ENCODE data around the gene SYT1.

SYT1 gene

DNA sequence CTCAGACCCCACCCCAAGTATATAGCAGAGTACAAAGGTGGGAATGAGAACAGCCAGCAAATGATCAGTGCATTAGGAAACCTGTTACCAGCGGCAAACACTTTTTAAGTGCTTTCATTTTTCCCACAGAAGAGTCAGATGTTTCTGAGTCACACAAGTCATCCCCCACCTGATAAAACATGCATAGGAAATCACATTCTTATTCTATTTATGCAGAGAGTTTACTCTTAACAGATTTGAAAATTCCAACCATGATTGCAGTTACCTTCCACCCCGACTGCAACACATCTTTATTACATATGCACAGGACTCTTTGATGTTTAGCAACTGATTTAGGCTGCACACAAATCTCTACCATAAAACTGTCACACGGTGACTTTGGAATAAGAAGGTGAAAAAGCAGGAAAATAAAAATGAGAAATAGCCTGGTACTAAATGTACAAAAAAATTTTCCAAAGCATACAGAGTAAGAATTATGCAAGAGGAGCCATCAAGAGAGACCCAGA lies 589.8 kb downstream of the SYT1 start:
- no peak for DNase-seq

DNA sequence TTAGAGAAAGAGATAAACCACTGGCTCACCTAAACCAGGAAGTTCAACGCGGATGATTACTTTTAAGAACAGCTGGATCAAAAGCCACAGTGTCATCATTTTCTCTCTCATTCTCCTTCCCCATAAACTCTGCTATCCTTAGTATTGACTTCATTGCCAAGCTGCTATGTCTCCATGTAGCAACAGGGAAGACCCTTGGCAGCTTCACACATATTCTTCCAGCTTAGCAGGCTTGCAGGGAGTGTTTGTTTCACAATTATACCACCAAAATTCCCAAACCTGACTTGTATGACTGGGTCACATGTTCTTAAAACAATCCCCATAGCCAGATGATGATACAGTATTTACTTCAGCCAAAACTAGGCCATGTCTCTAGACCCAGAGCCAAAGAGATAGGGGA lies 590.7 kb downstream of the SYT1 start:
- DNase-seq, result no peak

DNA sequence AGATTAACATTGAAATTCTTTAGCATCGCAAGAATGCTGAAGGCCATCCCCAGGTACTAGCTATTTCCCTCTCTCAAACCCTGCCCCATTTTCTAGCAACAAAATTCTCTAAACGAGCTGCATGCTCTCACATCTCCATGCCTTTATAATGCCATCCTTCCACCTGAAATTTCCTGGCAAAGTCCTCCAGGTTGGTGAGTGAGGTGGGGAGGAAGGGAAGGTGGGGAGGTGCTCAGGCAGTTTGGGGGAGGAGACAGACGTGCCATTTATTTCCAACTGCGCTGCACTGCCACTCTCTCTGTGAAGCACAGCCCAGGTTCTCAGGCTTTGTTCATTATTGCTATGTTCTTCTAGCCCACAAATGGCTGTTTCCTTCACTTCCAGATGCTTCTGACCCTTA lies 617.7 kb downstream of the SYT1 start:
- no peak for DNase-seq

DNA sequence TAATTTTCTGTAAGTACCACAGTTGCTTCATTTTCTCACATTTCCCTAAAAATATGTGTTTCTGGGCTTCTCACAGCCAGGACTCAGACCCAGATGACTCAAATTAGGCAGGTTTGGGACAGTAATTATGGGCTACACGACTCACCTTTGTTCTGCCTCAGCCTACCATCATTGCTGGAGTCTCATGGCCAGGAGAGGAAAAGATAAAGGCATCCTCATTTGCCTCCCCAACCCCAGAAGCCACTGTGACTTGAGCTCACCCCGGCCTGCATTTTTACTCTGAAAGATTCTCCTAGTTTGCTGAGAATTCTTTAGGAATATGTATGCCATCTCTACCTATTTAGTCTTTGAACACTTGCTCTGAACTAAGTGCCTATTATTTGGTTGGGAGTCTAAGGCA lies 618.3 kb downstream of the SYT1 start:
- DNase-seq, result no peak

DNA sequence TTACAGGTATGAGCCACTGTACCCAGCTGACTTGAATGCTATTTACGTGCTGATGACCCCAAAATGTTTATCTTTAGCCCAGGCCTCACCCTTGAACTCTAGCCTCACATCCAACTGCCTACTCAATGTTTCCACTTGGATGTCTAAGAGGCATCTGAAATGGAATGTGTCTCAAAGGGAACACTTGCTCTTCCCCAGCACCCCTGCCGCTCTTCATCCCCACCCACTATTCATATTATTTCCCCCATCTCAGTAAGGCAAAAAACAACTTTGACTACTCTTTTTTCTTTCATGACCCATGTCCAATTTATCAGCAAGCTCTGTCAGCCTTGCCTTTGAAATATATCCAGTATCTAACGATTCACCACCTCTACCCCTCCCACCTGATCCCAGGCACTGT lies 621.6 kb downstream of the SYT1 start:
- DNase-seq, result no peak

DNA sequence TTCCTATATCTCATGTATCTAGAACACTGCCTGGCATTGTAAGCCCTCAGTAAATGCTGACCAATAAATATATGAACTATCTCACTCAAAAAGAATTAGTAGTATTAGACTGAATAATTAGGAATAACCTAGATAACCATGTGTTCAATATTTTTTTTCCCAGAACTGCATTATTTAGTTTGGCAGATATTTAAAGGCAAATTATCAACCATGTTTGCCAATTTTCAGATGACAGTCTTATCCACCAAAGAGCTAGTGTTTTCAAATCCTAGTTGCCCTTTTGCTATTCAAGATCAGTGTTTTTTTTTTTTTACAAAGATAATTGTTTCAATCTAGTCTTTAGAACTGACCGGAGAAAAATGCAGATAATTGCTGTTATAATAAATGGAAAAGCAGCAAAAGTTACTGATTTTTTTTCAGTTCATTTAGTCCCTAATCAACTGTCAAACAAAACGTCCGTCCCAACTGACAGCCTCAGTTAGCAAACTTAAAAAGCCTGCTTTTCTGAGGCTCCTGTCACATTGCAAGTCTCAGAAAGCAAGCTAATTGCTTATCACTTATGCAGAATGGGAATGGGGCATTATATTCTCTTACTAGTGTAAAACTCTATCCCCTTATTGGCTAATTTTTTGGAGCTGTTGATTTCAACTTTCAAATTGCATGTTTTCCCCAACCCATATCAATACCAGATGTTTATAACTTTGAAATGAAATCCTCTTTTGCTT lies 623.0 kb downstream of the SYT1 start:
- DNase-seq, result no peak

All from NCI-H1048 (cell line).